Suprapubic skin (tissue), 4 donors: ENCODE results near the gene PPP6R3. TPM values are rescaled to one million over a fixed set of nuclear protein-coding genes. Genes with fewer than 3 reads are reported as not detected.
"Not testable (repeated sequence)": the region's sequence is repeated elsewhere in the genome, so short reads cannot be mapped to it uniquely, and the experiment has no call there.

Experiments used
- DNase-seq, 2 donors: peaks; one replicate each; pipeline ENCODE4 v3.0.0-alpha.2; 2019; ENCODE audit warnings: low spot score in 2 of 2
- H3K27ac ChIP-seq: fragments of 200-600 bp; sonication (generic); one replicate; pipeline ENCODE4 v1.5.1; 2019
- H3K27me3 ChIP-seq: fragments of 200-600 bp; sonication (generic); one replicate; pipeline ENCODE4 v1.5.1; 2019
- H3K36me3 ChIP-seq: fragments of 200-600 bp; sonication (generic); one replicate; pipeline ENCODE4 v1.5.1; 2019
- H3K4me1 ChIP-seq: fragments of 200-600 bp; sonication (generic); one replicate; pipeline ENCODE4 v1.5.1; 2019
- H3K4me3 ChIP-seq: fragments of 200-600 bp; sonication (generic); one replicate; pipeline ENCODE4 v1.5.1; 2019; ENCODE audit warnings: mild to moderate bottlenecking
- H3K9me3 ChIP-seq: fragments of 200-600 bp; sonication (generic); one replicate; pipeline ENCODE4 v1.5.1; 2019
- EP300 ChIP-seq: sonication (generic); formaldehyde crosslinking; IDR thresholded peaks from one replicate; pipeline ENCODE4 v1.6.1; 2017; ENCODE audit warnings: antibody characterized with exemption
- POLR2A ChIP-seq, 2 donors: fragments of 450-650 bp; IDR thresholded peaks; one replicate each; pipeline ENCODE4 v1.6.1; 2017; ENCODE audit warnings: antibody characterized with exemption in 2 of 2, mild to moderate bottlenecking in 2 of 2, moderate library complexity in 2 of 2
- POLR2AphosphoS5 ChIP-seq, 3 donors: sonication (generic); formaldehyde crosslinking; IDR thresholded peaks; one replicate each; pipeline ENCODE4 v1.6.1; 2017; ENCODE audit warnings: antibody characterized with exemption in 3 of 3
- WGBS: methylation state at CpG from one replicate; pipeline ENCODE4 v1.1.5; 2018; 5-methylcytosine and 5-hydroxymethylcytosine counted together
- total RNA-seq, 4 donors: library from RNA; depleted of rRNA; stranded (reverse); fragments of >200 nt; gene quantifications; one replicate each; pipeline ENCODE4 v1.1.0, GENCODE V29; 2016
- TF ChIP-seq, protein P1 (sequence below), 2 donors: fragments of 200-600 bp in 1 of 2; fragments of 450-650 bp in 1 of 2; sonication (generic) in 1 of 2; IDR thresholded peaks; one replicate each; pipeline ENCODE4 v1.5.1; 2016 to 2019; ENCODE audit warnings: antibody characterized with exemption in 2 of 2, mild to moderate bottlenecking in 1 of 2, moderate library complexity in 1 of 2

The PPP6R3 gene
- total RNA-seq, 4 donors from 2014 or later = 81.8 to 197 (median 97.0) TPM

DNA sequence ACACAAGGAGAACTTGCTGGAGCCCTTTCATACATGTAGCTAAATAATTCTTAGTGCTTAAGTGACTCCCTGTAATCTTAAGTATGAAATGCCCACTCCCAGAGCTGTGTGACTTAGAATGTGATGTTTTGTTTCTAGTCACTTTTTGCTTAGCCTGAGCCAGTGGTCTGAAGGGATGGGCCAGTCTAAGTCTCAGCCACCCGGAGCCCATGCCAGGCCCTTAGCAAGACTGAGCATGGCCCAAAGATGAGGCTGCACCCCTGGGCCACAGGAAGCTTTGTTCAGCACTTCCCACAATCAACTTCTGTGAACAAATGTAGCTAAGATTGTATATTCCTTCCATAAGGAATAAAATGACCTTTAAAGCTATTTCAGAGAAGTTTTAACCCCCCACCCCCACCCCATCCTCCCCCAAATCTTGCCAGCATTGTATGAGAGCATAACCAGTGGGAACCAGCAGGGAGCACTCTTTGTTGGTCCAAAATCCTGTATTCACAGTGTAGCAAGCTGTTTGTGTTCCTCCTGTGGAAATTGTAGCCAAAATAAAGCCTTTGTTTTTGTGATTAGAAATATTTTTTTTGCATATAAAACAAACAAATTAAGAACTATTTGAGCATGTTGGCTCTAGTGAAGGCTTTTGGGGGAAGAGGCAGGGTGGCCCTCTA lies 150.0 kb downstream of the PPP6R3 start:
- Histone ChIP-seq H3K27me3 (no peaks in the 10 kb centered on the region), H3K4me3 (no peak overlapping the region), H3K36me3 (peaks cover 93% of the 10 kb centered on the region), H3K4me1 (no peaks in the 10 kb centered on the region), H3K27ac (no peak overlapping the region), H3K9me3 (no peaks in the 10 kb centered on the region)
- 67% methylated on average over 1 of the region's 1 CpG for WGBS
- TF ChIP-seq POLR2AphosphoS5 (IDR thresholded peaks at IDR 0.05) (no peak), EP300 (no peak), POLR2A (IDR thresholded peaks at IDR 0.05) (no peak)
- TF ChIP-seq, protein P1, sequence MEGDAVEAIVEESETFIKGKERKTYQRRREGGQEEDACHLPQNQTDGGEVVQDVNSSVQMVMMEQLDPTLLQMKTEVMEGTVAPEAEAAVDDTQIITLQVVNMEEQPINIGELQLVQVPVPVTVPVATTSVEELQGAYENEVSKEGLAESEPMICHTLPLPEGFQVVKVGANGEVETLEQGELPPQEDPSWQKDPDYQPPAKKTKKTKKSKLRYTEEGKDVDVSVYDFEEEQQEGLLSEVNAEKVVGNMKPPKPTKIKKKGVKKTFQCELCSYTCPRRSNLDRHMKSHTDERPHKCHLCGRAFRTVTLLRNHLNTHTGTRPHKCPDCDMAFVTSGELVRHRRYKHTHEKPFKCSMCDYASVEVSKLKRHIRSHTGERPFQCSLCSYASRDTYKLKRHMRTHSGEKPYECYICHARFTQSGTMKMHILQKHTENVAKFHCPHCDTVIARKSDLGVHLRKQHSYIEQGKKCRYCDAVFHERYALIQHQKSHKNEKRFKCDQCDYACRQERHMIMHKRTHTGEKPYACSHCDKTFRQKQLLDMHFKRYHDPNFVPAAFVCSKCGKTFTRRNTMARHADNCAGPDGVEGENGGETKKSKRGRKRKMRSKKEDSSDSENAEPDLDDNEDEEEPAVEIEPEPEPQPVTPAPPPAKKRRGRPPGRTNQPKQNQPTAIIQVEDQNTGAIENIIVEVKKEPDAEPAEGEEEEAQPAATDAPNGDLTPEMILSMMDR (IDR thresholded peaks at IDR 0.05) = no peak
- no peak for DNase-seq

DNA sequence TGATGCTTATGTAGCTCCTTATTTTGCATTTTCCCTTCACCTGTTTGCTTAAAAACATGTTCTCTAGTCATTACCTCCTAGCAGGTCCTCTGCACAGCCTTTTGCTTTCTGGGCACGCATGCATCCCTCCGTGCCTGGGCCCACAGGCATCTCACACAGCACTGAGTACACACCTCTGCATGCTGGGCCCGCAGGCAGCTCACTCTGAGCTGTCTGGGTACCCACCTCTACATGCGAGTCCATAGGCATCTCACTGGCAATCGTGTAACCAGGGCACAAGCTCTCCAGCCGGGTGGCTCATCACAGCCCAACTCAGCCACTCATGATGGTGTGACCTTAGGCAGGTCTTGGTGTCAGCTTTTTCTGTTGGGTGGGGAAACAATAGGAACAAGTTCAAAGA lies 155.1 kb downstream of the PPP6R3 start:
- DNase-seq = no peak
- H3K27ac ChIP-seq = no peak overlapping the region
- no peaks in the 10 kb centered on the region for H3K9me3 ChIP-seq
- H3K4me3 ChIP-seq = no peak overlapping the region
- H3K27me3 ChIP-seq = no peaks in the 10 kb centered on the region
- H3K4me1 ChIP-seq = no peaks in the 10 kb centered on the region
- H3K36me3 ChIP-seq = peaks cover 52% of the 10 kb centered on the region
- WGBS = 91% methylated on average over 6 of the region's 6 CpGs
- TF ChIP-seq POLR2A (IDR thresholded peaks at IDR 0.05) = no peak

DNA sequence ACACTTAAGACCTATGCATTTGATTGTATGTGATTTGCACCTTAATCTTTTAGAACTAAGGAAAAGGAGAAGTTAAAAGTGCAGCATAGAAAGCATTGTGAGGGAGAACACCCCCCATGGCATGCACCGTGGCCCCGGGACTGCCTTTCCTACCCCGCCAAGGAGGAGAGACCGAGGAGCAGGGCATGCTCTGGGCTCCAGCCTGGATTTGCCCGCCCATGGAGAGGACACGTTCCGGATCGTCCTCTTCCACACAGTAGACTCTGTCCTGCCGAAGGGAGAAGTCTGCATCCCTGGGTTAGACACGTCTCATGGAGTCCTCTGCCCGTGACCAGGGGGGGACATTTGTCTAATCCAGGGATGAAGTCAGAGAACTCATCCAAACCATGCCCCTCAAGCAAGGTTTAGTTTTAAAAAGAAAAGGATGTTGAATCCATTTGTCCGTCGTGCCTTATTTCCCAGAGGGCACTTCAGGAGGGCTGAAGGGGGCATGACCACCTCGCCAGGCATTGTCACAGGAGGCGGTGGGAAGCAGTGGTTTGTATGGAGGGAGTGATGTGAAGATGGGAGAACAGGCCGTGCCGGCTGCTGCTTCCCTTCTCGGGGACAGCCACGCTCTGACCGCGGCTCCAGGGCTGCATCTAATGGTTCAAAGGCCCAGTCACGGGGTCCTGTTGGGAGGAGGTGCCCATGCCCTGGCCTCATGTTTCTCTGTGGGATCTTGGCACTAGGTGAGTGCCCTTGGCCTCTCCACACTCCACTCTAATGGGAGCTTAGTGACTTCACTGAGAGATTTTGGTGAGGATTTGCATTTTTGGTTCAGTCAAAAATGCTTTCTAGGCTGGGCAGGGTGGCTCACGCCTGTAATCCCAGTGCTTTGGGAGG lies 157.6 kb downstream of the PPP6R3 start:
- DNase-seq = no peak
- Histone ChIP-seq H3K27me3 (no peaks in the 10 kb centered on the region), H3K27ac (no peak overlapping the region), H3K4me3 (no peak overlapping the region), H3K9me3 (no peaks in the 10 kb centered on the region), H3K36me3 (peaks cover 27% of the 10 kb centered on the region), H3K4me1 (no peaks in the 10 kb centered on the region)
- no peak for TF ChIP-seq EP300
- TF ChIP-seq, protein P1 (IDR thresholded peaks at IDR 0.05) = no peak
- no peak for TF ChIP-seq POLR2AphosphoS5 (IDR thresholded peaks at IDR 0.05)
- no peak for TF ChIP-seq POLR2A (IDR thresholded peaks at IDR 0.05)
- 85% methylated on average over 23 of the region's 23 CpGs for WGBS

DNA sequence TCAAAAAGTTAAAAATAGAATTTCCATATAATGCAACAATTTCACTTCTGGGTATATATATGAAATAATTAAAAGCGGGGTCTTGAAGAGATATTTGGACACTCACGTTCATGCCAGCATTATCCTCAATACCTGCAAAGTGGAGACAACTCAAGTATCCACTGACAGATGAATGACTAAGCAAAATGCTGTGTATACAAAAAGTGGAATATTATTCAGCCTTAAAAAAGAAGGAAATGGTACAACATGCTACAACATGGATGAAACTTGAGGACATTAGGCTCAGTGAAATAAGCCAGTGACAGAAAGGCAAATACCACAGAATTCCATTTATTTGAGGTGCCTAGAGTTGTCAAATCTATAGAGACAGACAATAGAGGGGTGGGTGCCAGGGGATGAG lies 161.3 kb downstream of the PPP6R3 start:
- Histone ChIP-seq H3K4me3 (no peak overlapping the region), H3K27ac (no peak overlapping the region), H3K4me1 (no peaks in the 10 kb centered on the region), H3K9me3 (no peaks in the 10 kb centered on the region), H3K27me3 (no peaks in the 10 kb centered on the region), H3K36me3 (no peaks in the 10 kb centered on the region)
- 93% methylated on average over 2 of the region's 2 CpGs for WGBS
- TF ChIP-seq EP300 (no peak), POLR2AphosphoS5 (IDR thresholded peaks at IDR 0.05) (no peak), POLR2A (IDR thresholded peaks at IDR 0.05) (no peak)
- TF ChIP-seq, protein P1 (IDR thresholded peaks at IDR 0.05) = no peak
- DNase-seq = no peak

DNA sequence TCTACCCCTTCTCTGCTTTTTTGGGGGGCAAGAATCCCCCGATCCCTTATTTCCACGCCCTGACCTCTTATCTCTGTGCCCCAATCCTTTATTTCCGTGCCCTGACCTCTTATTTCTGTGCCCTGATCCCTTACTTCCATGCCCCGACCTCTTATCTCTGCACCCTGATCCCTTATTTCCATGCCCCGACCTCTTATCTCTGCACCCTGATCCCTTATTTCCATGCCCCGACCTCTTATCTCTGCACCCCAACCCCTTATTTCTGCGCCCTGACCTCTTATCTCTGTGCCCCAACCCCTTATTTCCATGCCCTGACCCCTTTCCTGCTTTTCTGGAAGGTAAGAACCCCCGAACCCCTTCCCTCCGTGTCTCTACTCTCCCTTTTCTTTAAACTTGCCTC lies 163.2 kb downstream of the PPP6R3 start:
- 83% methylated on average over 9 of the region's 9 CpGs for WGBS
- H3K4me1 ChIP-seq = not testable (repeated sequence)

DNA sequence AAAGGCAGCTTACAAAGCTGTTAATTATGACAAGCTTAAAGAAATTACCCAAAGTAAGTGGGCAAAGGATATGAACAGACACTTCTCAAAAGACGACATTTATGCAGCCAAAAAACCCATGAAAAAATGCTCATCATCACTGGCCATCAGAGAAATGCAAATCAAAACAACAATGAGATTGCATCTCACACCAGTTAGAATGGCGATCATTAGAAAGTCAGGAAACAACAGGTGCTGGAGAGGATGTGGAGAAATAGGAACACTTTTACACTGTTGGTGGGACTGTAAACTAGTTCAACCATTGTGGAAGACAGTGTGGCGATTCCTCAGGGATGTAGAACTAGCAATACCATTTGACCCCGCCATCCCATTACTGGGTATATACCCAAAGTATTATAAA lies 164.5 kb downstream of the PPP6R3 start:
- 92% methylated on average over 4 of the region's 4 CpGs for WGBS
- H3K9me3 ChIP-seq, H3K27me3 ChIP-seq, H3K36me3 ChIP-seq, DNase-seq, H3K4me1 ChIP-seq, H3K4me3 ChIP-seq, H3K27ac ChIP-seq: not testable (repeated sequence)

More for the DNA sequence above, 163.2 kb downstream of the PPP6R3 start:
- H3K36me3 ChIP-seq, H3K27me3 ChIP-seq, H3K4me3 ChIP-seq, H3K9me3 ChIP-seq, DNase-seq, H3K27ac ChIP-seq: not testable (repeated sequence)

DNA sequence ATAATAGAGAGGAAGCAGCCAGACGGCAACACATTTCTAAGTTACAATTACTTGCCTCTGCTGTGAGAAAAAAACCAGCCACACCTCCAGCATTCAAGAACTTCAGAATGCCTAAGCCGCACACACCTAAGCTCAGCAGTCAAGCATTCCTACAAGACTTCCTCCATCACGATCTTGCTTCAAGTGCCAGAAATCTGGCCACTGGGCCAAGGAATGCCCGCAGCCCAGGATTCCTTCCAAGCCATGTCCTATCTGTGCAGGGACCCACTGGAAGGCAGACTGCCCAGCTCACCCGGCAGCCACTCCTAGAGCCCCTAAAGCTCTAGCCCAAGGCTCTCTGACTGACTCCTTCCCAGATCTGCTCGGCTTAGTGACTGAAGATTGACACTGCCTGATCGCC lies 165.7 kb downstream of the PPP6R3 start:
- DNase-seq = not testable (repeated sequence)

DNA sequence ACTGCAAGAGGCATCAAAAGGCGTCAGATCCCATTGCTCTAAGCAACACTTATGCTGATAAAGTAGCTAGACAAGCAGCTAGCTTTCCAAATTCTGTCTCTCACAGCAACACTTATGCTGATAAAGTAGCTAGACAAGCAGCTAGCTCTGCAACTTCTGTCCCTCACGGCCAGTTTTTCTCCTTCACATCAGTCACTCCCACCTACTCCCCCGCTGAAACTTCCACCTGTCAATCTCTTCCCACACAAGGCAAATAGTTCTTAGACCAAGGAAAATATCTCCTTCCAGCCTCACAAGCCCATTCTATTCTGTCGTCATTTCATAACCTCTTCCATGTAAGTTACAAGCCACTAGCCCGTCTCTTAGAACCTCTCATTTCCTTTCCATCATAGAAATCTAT lies 168.3 kb downstream of the PPP6R3 start:
- H3K9me3 ChIP-seq, H3K4me3 ChIP-seq, H3K27me3 ChIP-seq, H3K4me1 ChIP-seq, H3K27ac ChIP-seq, DNase-seq, H3K36me3 ChIP-seq: not testable (repeated sequence)
- 74% methylated on average over 3 of the region's 5 CpGs for WGBS

More for the DNA sequence above, 165.7 kb downstream of the PPP6R3 start:
- H3K9me3 ChIP-seq, H3K4me1 ChIP-seq, H3K4me3 ChIP-seq, H3K27ac ChIP-seq, H3K36me3 ChIP-seq, H3K27me3 ChIP-seq: not testable (repeated sequence)
- 89% methylated on average over 7 of the region's 7 CpGs for WGBS

DNA sequence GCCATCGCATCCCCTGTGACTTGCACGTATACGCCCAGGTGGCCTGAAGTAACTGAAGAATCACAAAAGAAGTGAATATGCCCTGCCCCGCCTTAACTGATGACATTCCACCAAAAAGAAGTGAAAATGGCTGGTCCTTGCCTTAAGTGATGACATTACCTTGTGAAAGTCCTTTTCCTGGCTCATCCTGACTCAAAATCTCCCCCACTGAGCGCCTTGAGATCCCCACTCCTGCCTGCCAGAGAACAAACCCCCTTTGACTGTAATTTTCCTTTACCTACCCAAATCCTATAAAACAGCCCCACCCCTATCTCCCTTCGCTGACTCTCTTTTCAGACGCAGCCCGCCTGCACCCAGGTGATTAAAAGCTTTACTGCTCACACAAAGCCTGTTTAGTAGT lies 171.8 kb downstream of the PPP6R3 start:
- not testable (repeated sequence) for H3K4me3 ChIP-seq, H3K4me1 ChIP-seq, H3K27ac ChIP-seq, H3K9me3 ChIP-seq, H3K36me3 ChIP-seq, DNase-seq, H3K27me3 ChIP-seq
- WGBS = 94% methylated on average over 8 of the region's 8 CpGs
